H1 (cell line): ENCODE measurements around the gene PTPRO. TPM values are rescaled to one million over a fixed set of nuclear protein-coding genes. Genes with fewer than 3 reads are reported as not detected.

Source experiments
- GABPA ChIP-seq: IDR thresholded peaks from 2 replicates; pipeline ENCODE4 v1.6.1; 2011; ENCODE audit warnings: mild to moderate bottlenecking, low read length, moderate library complexity, borderline replicate concordance; ENCODE audit not compliant: insufficient read depth
- HDAC6 ChIP-seq: IDR thresholded peaks from one replicate; pipeline ENCODE4 v1.7.1; 2012; ENCODE audit warnings: low read depth, mild to moderate bottlenecking, inconsistent platforms, low read length, moderate library complexity
- SP2 ChIP-seq: IDR thresholded peaks from 2 replicates; pipeline ENCODE4 v1.6.1; 2012; ENCODE audit warnings: mild to moderate bottlenecking, low read length, inconsistent platforms
- polyA plus RNA-seq, 7 experiments: library from polyadenylated mRNA; depleted of rRNA in 3 of 7; stranded (reverse) in 5 of 7; unstranded in 2 of 7; fragments of >200 nt in 5 of 7; fragments of 200-250 nt in 2 of 7; gene quantifications; 1 replicate in 5 of 7; 2 replicates in 1 of 7; 4 replicates in 1 of 7; pipeline versions ENCODE4 v1.2.1 to v1.2.3, GENCODE V29; 2011 to 2013; ENCODE audit warnings: missing spikeins in 2 of 7, mixed read lengths in 2 of 7
- total RNA-seq: library from RNA; stranded (reverse); fragmentation: NEBNext Ultra II Directional; extraction: Animal tissue kit (Norgen Biotek cat#: 25700); gene quantifications from 2 replicates; pipeline ENCODE4 v1.2.1, GENCODE V29; 2021
- TF ChIP-seq, protein P1 (sequence below): fragments of 300-600 bp; sonication (generic); IDR thresholded peaks from 2 replicates; pipeline ENCODE4 v1.7.1; 2012; ENCODE audit warnings: low read length, moderate library complexity, mild to moderate bottlenecking, inconsistent platforms; ENCODE audit not compliant: insufficient replicate concordance

The PTPRO gene
- total and polyA plus RNA-seq, 2 of the 8 experiments (the other 6 are each of a cell fraction or from before 2014, with no cell fraction given) = 0.73 to 1.7 TPM

DNA sequence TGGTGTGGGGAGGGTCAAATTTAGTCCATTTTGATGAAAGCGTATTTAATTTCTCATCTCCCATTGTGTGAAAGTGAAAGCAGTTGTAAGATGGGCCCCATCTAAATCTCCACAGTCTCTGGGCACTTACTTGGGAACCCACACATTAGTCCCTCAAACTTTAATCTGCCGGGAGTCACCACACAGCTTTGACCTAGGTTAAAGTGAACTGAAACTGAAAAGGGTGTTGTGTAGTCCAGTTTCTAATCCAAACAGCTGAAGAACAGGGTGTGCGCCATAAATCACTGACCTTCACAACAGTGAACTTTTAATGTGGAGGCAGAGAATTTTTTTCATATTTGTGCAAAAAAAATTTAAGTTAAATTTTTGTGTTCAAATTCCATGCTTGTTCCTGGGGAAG, 48.4 kb upstream of the PTPRO start (continued):
- TF ChIP-seq, protein P1, sequence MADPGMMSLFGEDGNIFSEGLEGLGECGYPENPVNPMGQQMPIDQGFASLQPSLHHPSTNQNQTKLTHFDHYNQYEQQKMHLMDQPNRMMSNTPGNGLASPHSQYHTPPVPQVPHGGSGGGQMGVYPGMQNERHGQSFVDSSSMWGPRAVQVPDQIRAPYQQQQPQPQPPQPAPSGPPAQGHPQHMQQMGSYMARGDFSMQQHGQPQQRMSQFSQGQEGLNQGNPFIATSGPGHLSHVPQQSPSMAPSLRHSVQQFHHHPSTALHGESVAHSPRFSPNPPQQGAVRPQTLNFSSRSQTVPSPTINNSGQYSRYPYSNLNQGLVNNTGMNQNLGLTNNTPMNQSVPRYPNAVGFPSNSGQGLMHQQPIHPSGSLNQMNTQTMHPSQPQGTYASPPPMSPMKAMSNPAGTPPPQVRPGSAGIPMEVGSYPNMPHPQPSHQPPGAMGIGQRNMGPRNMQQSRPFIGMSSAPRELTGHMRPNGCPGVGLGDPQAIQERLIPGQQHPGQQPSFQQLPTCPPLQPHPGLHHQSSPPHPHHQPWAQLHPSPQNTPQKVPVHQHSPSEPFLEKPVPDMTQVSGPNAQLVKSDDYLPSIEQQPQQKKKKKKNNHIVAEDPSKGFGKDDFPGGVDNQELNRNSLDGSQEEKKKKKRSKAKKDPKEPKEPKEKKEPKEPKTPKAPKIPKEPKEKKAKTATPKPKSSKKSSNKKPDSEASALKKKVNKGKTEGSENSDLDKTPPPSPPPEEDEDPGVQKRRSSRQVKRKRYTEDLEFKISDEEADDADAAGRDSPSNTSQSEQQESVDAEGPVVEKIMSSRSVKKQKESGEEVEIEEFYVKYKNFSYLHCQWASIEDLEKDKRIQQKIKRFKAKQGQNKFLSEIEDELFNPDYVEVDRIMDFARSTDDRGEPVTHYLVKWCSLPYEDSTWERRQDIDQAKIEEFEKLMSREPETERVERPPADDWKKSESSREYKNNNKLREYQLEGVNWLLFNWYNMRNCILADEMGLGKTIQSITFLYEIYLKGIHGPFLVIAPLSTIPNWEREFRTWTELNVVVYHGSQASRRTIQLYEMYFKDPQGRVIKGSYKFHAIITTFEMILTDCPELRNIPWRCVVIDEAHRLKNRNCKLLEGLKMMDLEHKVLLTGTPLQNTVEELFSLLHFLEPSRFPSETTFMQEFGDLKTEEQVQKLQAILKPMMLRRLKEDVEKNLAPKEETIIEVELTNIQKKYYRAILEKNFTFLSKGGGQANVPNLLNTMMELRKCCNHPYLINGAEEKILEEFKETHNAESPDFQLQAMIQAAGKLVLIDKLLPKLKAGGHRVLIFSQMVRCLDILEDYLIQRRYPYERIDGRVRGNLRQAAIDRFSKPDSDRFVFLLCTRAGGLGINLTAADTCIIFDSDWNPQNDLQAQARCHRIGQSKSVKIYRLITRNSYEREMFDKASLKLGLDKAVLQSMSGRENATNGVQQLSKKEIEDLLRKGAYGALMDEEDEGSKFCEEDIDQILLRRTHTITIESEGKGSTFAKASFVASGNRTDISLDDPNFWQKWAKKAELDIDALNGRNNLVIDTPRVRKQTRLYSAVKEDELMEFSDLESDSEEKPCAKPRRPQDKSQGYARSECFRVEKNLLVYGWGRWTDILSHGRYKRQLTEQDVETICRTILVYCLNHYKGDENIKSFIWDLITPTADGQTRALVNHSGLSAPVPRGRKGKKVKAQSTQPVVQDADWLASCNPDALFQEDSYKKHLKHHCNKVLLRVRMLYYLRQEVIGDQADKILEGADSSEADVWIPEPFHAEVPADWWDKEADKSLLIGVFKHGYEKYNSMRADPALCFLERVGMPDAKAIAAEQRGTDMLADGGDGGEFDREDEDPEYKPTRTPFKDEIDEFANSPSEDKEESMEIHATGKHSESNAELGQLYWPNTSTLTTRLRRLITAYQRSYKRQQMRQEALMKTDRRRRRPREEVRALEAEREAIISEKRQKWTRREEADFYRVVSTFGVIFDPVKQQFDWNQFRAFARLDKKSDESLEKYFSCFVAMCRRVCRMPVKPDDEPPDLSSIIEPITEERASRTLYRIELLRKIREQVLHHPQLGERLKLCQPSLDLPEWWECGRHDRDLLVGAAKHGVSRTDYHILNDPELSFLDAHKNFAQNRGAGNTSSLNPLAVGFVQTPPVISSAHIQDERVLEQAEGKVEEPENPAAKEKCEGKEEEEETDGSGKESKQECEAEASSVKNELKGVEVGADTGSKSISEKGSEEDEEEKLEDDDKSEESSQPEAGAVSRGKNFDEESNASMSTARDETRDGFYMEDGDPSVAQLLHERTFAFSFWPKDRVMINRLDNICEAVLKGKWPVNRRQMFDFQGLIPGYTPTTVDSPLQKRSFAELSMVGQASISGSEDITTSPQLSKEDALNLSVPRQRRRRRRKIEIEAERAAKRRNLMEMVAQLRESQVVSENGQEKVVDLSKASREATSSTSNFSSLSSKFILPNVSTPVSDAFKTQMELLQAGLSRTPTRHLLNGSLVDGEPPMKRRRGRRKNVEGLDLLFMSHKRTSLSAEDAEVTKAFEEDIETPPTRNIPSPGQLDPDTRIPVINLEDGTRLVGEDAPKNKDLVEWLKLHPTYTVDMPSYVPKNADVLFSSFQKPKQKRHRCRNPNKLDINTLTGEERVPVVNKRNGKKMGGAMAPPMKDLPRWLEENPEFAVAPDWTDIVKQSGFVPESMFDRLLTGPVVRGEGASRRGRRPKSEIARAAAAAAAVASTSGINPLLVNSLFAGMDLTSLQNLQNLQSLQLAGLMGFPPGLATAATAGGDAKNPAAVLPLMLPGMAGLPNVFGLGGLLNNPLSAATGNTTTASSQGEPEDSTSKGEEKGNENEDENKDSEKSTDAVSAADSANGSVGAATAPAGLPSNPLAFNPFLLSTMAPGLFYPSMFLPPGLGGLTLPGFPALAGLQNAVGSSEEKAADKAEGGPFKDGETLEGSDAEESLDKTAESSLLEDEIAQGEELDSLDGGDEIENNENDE = no peak
- TF ChIP-seq HDAC6 = no peak
- no peak for TF ChIP-seq SP2
- no peak for TF ChIP-seq GABPA
